ENCODE measurements around the gene GSTT2.
"Not testable (repeated sequence)": the region's sequence is repeated elsewhere in the genome, so short reads cannot be mapped to it uniquely, and the experiment has no call there.

Gene GSTT2

GRCh38 chr22:23974836-23975352 is 5.0 kb upstream of the GSTT2 start:
- DNase-seq (ENCODE audit: low read depth): not testable (repeated sequence)

DNA sequence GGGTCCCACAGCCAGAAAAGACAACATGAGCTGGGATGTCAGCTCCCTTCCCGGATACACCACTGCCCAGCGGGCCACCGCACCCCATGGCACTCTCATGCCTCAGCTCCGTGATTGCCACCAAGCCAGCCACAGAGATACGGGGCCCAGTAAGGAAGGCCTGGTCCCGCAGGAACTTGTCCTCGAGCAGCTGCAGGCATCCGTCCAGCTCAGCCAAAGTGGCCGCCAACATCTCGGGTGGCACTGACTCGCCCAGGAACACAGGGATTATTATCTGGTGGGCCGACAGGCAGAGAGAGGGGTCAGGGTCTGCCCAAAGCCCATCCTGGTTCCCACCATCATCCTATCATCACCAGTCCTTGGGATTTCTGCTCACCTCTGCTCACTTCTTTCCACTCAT is 2.6 kb upstream of the GSTT2 start:
- not testable (repeated sequence) for DNase-seq (ENCODE audit: low read depth)

- not testable (repeated sequence) for DNase-seq (ENCODE audit: low read depth)
Observed at GRCh38 chr22:23980567-23980966, 633 bp downstream of the GSTT2 start.

DNA sequence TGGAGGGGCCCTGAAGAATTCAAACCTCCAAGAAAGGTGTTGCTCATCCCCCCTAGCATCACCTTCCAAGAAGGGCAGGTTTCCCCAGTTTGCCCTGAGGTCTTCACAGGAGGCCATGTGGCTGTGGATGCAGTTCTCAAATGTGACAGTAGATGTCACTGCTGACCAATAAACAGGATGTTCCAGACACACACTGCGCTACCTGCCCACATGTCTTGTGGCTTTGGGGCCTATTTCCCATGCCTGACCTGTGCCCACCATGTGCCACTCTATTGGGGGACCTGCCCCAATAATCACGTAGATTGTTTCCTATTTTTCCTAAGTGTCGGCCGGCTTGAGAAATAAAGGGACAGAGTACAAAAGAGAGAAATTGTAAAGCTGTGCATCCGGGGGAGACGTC is 4.5 kb downstream of the GSTT2 start:
- DNase-seq (ENCODE audit: low read depth): no peak

DNA sequence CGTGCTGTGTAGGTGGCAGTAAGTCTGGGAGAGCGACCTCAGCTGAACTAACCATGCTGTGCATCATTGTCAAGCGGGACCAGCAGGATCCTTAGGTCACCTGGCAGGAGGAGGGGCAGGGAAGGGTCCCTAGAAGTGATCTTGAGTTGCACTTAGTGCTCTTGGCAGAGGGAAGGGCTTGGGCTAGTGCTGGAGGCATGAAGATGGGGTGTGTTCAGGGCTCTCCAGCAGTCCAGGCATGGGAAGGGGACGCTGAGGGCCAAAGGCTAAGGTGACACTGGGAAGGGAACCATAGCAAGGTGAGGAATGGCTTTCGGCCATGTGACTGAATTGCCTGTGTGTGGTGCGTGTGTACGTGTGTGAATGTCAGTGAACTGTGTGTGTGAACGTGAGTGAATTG is 6.2 kb downstream of the GSTT2 start:
- not testable (repeated sequence) for DNase-seq (ENCODE audit: low read depth)

DNA sequence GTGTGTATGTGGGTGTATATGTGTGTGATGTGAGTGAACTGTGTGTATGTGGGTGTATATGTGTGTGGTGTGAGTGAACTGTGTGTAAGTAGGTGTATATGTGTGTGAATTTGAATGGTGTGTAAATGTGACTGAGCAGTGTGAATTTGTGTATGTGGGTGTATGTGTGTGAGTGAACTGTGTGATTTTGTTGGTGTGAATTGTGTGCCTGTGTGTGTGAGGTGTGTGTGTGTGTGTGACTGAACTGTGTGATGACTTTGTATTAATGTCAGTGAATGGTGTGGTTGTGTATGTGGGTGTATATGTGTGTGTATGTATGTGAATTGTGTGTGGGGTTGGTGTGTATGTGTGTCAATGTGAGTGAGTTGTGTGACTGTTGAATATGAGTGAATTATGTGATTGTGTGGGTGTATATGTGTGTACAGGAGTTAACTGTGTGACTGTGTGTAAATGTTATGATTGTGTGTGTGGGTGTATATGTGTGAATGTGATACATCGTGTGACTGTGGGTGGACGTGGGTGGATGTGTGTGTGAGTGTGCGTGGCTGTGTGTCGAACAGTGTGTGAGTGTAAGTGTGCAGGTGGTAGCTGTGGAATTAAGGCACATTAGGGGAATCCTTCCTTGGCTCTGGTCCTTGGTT is 6.7 kb downstream of the GSTT2 start:
- DNase-seq (ENCODE audit: low read depth): not testable (repeated sequence)

DNA sequence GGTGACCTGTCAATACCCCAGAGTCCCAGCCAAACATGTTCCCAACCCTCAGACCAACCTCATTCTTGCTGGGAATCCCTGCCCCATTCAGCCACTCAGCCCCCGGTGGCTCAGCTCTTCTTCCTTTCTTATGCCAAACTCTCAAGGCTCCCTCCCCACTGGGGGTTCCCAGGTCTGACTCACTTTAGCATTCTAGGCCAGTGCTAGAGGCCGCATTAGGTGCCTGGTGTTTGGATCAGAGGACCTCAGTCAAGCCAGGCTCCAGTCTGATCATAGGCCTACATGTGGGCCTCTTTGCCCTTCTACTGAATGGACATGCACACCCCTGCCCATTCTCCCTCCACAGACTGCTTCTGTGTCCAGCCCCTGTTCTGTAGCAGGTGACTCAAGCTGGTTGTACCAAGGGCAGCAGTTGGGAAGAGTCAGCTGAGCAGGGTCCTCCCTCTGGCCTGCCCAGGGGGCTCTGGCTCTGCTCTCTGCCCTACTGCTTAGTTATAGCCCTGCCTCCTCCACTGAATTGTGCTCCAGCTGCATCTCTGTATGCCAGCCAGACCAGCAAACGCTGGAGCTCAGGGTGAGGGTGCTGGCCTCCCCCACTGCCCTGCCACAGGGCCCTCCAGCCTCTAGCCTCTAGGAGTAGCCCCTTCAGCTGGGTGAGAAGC is 9.8 kb downstream of the GSTT2 start:
- not testable (repeated sequence) for DNase-seq (ENCODE audit: low read depth)

DNA sequence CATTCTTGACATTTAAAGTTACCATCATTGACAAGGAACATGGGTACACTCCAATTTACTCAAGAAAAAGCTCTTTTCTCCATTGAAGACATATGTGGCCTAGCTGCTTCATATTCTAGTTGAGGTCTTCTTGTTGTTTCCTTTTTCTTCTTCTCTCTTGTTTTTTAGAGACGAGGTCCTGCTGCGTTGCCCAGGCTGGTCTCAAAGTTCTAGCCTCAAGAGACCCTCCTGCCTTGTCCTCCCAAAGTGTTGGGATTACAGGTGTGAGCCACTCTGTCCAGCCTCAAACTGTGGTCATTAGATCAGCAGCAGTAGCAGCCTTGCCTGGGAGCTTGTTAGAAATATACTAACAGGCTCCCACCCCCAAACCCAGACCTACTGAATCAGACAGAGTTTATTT is 13.1 kb downstream of the GSTT2 start:
- not testable (repeated sequence) for DNase-seq (ENCODE audit: low read depth)

- not testable (repeated sequence) for DNase-seq (ENCODE audit: low read depth)
Observed at GRCh38 chr22:23993581-23994177, 13.7 kb downstream of the GSTT2 start.

- DNase-seq (ENCODE audit: low read depth): no peak
Observed at GRCh38 chr22:23997092-23997491, 17.2 kb downstream of the GSTT2 start.

GRCh38 chr22:23999779-24000178 is 19.8 kb downstream of the GSTT2 start:
- not testable (repeated sequence) for DNase-seq (ENCODE audit: low read depth)

GRCh38 chr22:24001314-24001713 is 21.4 kb downstream of the GSTT2 start:
- DNase-seq (ENCODE audit: low read depth): no peak

- DNase-seq (ENCODE audit: low read depth): no peak
Observed at GRCh38 chr22:24002272-24002671, 22.3 kb downstream of the GSTT2 start.

DNA sequence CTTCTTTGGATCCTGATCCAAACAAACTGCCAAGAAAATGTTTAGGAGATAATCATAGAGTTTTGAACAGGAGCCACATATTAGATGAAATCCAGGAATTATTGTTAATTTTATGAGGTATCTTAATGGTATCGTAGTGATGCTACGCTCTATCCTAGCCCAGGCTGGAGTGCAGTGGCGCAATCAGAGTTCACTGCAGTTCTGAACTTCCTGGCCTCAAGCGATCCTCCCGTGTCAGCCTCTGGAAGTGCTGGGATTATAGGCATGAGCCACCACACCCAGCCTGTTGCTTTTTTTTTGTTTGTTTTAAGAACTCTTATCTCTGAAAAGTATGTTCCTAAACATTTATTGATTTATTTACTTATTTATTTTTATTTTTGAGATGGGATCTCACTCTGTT is 22.9 kb downstream of the GSTT2 start:
- no peak for DNase-seq (ENCODE audit: low read depth)

- no peak for DNase-seq (ENCODE audit: low read depth)
Observed at GRCh38 chr22:24003887-24004286, 24.0 kb downstream of the GSTT2 start.

DNA sequence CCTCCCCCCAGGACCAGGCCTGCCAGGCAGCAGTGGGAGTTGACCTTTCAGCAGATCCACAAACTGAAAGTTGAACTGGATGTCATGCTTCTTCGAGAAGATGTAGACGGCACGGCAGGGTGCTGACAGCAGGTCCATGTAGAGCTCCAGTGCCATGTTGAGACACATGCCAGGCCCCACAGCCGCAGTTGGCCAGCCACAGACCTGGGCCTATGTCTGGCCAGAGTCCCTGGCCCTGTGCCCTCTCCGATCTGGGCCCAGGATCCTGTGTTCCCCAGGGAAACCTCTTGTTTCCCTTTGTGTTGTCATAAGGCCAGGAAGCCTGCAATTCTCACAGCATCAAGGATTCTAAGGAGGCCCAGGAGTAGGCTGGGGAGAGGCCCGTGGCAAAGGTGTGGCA is 25.3 kb downstream of the GSTT2 start, which contains the start of gene GSTT4:
Gene GSTT4, minus strand, starts transcription at position 253 of the 400 bp plus-strand sequence. Its CDS starts 97 bp downstream, at position 156.
- no peak for DNase-seq (ENCODE audit: low read depth)

DNA sequence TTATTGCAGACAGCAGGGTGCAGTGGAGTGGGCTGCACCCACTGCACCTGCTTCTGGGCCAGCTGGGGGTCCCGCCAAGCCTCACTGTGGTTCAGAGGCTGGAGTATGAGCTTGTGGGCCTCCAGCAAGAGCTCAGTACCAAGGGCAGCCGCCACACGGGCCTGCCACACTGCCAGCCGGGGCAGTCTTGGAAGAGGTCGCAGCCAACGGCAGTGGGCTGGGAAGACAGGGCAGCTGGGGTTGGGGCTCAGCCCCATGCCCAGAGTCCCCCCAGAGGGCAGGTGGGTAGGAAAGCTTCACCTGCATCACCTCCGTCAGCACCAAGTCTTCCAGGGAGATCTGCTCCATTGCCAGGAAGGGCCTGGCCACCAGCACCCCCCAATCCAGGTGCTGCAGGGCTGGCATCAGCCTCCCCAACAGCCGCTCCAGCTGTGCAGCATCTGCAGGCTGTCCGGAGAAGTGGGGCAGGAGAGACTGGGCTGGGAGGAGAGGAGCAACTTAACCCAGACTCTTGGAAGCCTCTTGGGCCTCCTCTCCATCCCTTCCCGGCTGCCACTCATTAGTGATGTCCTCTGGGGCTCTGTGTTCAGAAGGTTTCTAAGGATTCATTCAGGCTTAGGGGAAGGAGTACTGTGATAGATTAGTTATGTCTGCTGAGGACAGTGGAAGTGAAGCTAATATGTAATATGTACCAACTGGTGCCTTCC is 26.4 kb downstream of the GSTT2 start:
- DNase-seq (ENCODE audit: low read depth): no peak

DNA sequence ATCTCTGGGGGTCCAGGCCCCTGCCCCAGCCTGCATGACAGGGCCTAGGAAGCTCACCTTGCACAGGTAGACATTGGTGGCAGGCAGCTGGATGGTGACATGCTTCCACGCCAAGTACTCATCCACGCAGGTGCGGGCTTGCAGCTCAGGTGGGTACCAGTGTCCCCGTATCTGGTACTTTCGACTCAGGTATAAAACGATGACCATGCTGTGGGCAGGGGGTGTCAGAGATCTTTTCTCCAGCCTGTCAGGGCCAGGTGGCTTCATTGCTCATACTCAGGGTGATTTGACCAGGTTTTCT is 26.9 kb downstream of the GSTT2 start:
- no peak for DNase-seq (ENCODE audit: low read depth)

- DNase-seq (ENCODE audit: low read depth): no peak
Observed at GRCh38 chr22:24007253-24008021, 27.5 kb downstream of the GSTT2 start.

DNA sequence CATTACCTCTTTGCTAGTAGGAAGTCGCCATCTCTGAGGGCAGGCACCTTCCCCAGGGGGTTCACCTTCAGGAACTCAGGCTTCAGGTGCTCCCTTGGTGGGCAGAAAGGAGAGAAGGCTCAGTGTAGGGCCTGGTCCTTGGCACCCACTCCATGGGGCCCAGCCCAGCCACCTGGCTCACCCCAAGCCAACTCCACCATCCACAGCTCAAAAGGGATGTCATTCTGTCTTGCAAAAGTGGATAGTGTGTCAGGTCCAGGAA is 28.0 kb downstream of the GSTT2 start:
- no peak for DNase-seq (ENCODE audit: low read depth)

GRCh38 chr22:24008381-24009226 is 28.7 kb downstream of the GSTT2 start:
- no peak for DNase-seq (ENCODE audit: low read depth)

Data from activated T-helper 1 cell treated with Interleukin-2 at 50 U/mL for 16 hours (primary cell).